ENCODE results near the gene UBE2O. TPM values are rescaled to one million over a fixed set of nuclear protein-coding genes. Genes with fewer than 3 reads are reported as not detected.
A peak's percentile ranks its signal among the peaks of the same experiment; 100 is the strongest.

Gene UBE2O
- total and polyA plus RNA-seq, 10 donors = 7.2 to 55.9 (median 30.4) TPM

DNA sequence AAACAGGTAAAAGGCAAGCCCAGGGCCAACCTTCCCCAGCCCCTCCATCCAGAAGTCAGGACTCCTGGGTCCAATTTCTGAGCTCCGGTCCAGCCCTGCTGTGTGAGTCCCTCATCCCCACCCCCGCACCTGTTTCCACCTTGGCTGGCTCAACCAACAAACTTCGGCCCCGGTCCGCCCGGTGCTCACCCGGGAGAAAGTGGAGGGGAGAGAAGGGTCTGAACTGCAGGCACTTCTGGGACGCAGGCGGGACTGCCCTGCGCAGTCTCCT, 47.7 kb upstream of the UBE2O start:
- TF ChIP-seq, protein P1, sequence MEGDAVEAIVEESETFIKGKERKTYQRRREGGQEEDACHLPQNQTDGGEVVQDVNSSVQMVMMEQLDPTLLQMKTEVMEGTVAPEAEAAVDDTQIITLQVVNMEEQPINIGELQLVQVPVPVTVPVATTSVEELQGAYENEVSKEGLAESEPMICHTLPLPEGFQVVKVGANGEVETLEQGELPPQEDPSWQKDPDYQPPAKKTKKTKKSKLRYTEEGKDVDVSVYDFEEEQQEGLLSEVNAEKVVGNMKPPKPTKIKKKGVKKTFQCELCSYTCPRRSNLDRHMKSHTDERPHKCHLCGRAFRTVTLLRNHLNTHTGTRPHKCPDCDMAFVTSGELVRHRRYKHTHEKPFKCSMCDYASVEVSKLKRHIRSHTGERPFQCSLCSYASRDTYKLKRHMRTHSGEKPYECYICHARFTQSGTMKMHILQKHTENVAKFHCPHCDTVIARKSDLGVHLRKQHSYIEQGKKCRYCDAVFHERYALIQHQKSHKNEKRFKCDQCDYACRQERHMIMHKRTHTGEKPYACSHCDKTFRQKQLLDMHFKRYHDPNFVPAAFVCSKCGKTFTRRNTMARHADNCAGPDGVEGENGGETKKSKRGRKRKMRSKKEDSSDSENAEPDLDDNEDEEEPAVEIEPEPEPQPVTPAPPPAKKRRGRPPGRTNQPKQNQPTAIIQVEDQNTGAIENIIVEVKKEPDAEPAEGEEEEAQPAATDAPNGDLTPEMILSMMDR (IDR thresholded peaks at IDR 0.05 in 8 of 11, conservative IDR thresholded peaks at IDR 0.05 in 3 of 11) = no peak
- no peak for TF ChIP-seq POLR2A (IDR thresholded peaks at IDR 0.05)
- no peak for TF ChIP-seq POLR2AphosphoS5 (IDR thresholded peaks at IDR 0.05)
- Histone ChIP-seq H3K27ac (peak overlapping the region; percentile 88 to 98 (median 95)), H3K36me3 (peaks cover 0 to 20% (median 1%) of the 10 kb centered on the region in 6 donors), H3K4me3 (peak overlapping the region; percentile 51 to 99 (median 91)), H3K27me3 (replicated peaks in 1 of 7) (no peaks in the 10 kb centered on the region), H3K9me3 (no peaks in the 10 kb centered on the region), H3K4me1 (peaks cover 39 to 85% (median 67%) of the 10 kb centered on the region in 6 donors)
- intact Hi-C loops (cut with DNase I; ENCODE audit: low total_unique reads) = loop anchor here (10.0 kb wide), 1 partner anchor 196 kb away; the partner anchor contains the start of gene QRICH2
- no peak for DNase-seq
- 1 to 12% (median 9%) methylated on average over 7 to 10 of the region's 10 CpGs for WGBS, 5 donors

DNA sequence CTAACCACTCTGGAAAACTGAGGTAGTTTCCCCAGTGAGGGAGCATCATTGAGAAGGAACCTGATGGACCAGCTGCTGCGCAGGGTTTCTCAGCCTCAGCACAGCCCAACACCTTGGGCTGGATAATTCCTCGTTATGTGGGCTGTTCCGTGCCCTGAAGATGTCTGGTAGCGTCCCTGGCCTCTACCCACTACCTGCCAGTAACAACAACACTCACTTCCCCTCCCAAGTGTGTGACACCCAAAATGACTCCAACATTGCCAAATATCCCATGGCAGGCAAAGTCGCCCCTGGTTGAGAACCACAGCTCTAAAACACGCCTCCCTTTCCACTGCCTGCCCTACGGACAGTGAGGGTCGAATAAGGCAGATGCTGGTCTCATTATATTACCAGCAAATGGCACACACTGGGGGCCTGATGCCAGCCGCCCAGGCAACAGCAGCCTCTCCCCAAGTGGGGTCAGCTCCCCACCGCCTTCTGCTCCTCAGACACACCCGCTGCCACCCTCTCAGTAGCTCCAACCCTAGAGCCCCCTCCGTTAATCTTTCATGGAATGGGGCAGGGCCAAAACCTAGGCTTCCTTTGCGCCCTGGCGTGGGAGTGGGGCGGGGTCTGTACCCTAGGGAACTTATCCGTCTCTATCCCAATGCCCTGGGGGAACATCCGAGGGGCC, 47.3 kb upstream of the UBE2O start:
- whole genome bisulfite sequencing, 5 donors = 32 to 49% (median 39%) methylated on average over 16 to 17 of the region's 17 CpGs
- Histone ChIP-seq H3K9me3 (no peaks in the 10 kb centered on the region), H3K36me3 (peaks cover 0 to 25% (median 3%) of the 10 kb centered on the region in 6 donors), H3K4me3 (peak overlapping the region; percentile 51 to 99 (median 91)), H3K27ac (peak overlapping the region; percentile 88 to 98 (median 95)), H3K27me3 (replicated peaks in 1 of 7) (no peaks in the 10 kb centered on the region), H3K4me1 (peaks cover 39 to 90% (median 72%) of the 10 kb centered on the region in 6 donors)
- no peak for DNase-seq
- TF ChIP-seq POLR2A (IDR thresholded peaks at IDR 0.05) (no peak), POLR2AphosphoS5 (IDR thresholded peaks at IDR 0.05) (peak; percentile 28 to 82 (median 48))
- TF ChIP-seq, protein P1 (IDR thresholded peaks at IDR 0.05 in 8 of 11, conservative IDR thresholded peaks at IDR 0.05 in 3 of 11) = no peak
- intact Hi-C loops (cut with DNase I; ENCODE audit: low total_unique reads) = loop anchor here (10.0 kb wide), 1 partner anchor 195 kb away; the partner anchor contains the start of gene QRICH2

DNA sequence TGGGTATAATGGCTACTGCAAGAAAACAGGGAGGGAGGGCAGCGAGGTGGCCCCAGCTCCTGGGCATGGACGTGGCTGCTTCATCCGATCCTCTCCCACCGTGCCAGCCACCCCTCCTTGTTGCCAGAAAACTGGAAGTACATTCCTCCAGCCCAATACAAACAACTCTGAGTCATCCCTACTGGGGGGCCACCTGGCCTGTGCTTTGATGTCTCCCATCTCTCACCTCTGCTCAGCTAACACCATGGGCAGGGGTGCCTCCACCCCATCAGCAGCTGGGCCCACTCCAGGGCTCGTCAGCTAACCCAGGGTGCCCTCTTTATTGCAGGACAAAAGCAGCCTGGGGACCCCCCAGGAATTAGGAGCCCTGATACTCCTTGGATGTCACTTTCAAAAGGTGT, 46.3 kb upstream of the UBE2O start:
- H3K36me3 ChIP-seq = peaks cover 0 to 33% (median 3%) of the 10 kb centered on the region in 6 donors
- H3K4me3 ChIP-seq = peak overlapping the region; percentile 51 to 99 (median 91)
- WGBS, 5 donors = 45 to 74% (median 61%) methylated on average over 5 of the region's 5 CpGs
- intact Hi-C loops (cut with DNase I; ENCODE audit: low total_unique reads) = no loop called here
- peak overlapping the region; percentile 88 to 98 (median 95) for H3K27ac ChIP-seq
- H3K27me3 ChIP-seq (replicated peaks in 1 of 7) = no peaks in the 10 kb centered on the region
- peaks cover 46 to 95% (median 80%) of the 10 kb centered on the region in 6 donors for H3K4me1 ChIP-seq
- H3K9me3 ChIP-seq = no peaks in the 10 kb centered on the region
- TF ChIP-seq POLR2A (IDR thresholded peaks at IDR 0.05) (no peak), POLR2AphosphoS5 (IDR thresholded peaks at IDR 0.05) (peak in 2 of 3 donors; percentile 9 to 27)
- no peak for DNase-seq

DNA sequence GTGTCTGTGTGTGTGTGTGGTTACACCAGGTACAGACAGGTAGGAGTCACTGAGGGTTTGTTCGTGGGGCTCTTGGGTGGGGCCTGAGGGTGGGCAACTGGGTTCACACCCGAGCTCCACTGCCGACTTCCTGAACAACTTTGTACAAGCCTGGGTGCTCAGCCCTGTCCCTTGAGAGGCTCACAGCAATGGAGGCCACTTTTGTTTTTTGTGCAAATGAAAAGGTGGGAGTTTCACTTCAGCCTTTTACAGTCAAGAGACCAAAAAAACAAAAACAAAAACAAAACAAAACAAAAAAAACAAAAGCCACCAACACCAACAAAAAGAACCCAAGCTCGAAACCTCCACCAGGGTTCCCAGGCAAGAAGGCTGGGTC, 45.9 kb upstream of the UBE2O start:
- peaks cover 0 to 33% (median 3%) of the 10 kb centered on the region in 6 donors for H3K36me3 ChIP-seq
- H3K27me3 ChIP-seq (replicated peaks in 1 of 7) = no peaks in the 10 kb centered on the region
- no peak for DNase-seq
- H3K27ac ChIP-seq = peak overlapping the region; percentile 88 to 98 (median 95)
- H3K4me1 ChIP-seq = peaks cover 49 to 95% (median 83%) of the 10 kb centered on the region in 6 donors
- TF ChIP-seq, protein P1 (IDR thresholded peaks at IDR 0.05 in 8 of 11, conservative IDR thresholded peaks at IDR 0.05 in 3 of 11) = peak in 1 of 11 experiments; percentile 7
- TF ChIP-seq POLR2AphosphoS5 (IDR thresholded peaks at IDR 0.05) (no peak), POLR2A (IDR thresholded peaks at IDR 0.05) (no peak)
- H3K4me3 ChIP-seq = peak overlapping the region in 7 of 8 donors; percentile 51 to 99 (median 91)
- 25 to 46% (median 37%) methylated on average over 4 of the region's 4 CpGs for WGBS, 5 donors
- H3K9me3 ChIP-seq = no peaks in the 10 kb centered on the region
- intact Hi-C loops (cut with DNase I; ENCODE audit: low total_unique reads) = no loop called here

All from spleen (tissue), 11 donors.